Activated CD4-positive, alpha-beta T cell treated with anti-CD3 and anti-CD28 coated beads, Interleukin-2, amount 10 ng/mL, durations not matched to agents 7 days and 5 days (primary cell): Measurements from ENCODE around the gene FHL5. TPM values are rescaled to one million over a fixed set of nuclear protein-coding genes. Genes with fewer than 3 reads are reported as not detected.
"Not testable (repeated sequence)": the region's sequence is repeated elsewhere in the genome, so short reads cannot be mapped to it uniquely, and the experiment has no call there.

Source experiments
- CTCF ChIA-PET: fragments of 350-600 bp; sonication (Branson Sonifier 250); formaldehyde crosslinking; loops from one replicate; lab custom pipeline; 2021; ENCODE audit warnings: antibody characterized with exemption; lab: Charles Lee
- POLR2A ChIA-PET: fragments of 350-600 bp; sonication (Branson Sonifier 250); formaldehyde crosslinking; loops from one replicate; lab custom pipeline; 2021; ENCODE audit warnings: antibody characterized with exemption; lab: Charles Lee
- DNase-seq: peaks from one replicate; pipeline ENCODE4 v3.0.0-alpha.2; 2020
- H3K27ac Mint-ChIP-seq: one replicate; pipeline ENCODE4 v1.8.0; 2021; ENCODE audit warnings: mild to moderate bottlenecking, moderate library complexity, mixed read lengths
- H3K27me3 Mint-ChIP-seq: one replicate; pipeline ENCODE4 v1.8.0; 2021; ENCODE audit warnings: mixed read lengths
- H3K36me3 Mint-ChIP-seq: one replicate; pipeline ENCODE4 v1.8.0; 2021; ENCODE audit warnings: low read depth, mixed read lengths
- H3K4me1 Mint-ChIP-seq: one replicate; pipeline ENCODE4 v1.8.0; 2021; ENCODE audit warnings: mixed read lengths
- H3K4me3 Mint-ChIP-seq: one replicate; pipeline ENCODE4 v1.8.0; 2021; ENCODE audit warnings: mild to moderate bottlenecking, moderate library complexity, mixed read lengths
- H3K9me3 Mint-ChIP-seq: one replicate; pipeline ENCODE4 v1.8.0; 2021; ENCODE audit warnings: mixed read lengths
- total RNA-seq, 2 experiments: library from RNA; stranded (reverse); gene quantifications; one replicate each; pipeline ENCODE4 v1.2.3, GENCODE V29; 2021

The FHL5 gene
- total RNA-seq, 2 experiments from 2014 or later, result not detected

DNA sequence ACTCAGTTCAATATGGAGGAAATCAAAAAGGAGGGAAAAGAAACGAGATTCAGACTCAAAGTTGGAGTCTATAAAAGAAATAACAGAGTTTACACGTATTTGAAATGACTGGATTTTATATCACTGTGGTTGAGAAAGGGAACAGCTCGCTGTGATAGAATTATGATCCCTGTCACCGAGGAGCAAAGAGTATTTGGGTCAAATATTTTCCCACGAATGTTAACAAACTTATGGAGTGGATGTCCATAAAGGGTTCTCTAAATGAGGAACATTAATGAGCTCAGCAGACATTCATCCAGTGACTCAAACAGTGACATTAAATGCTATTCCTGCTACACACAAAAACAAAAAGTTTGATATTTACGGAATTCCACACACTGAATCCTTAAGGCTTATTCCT lies 57.9 kb downstream of the FHL5 start:
- H3K4me1 Mint-ChIP-seq, result no peaks in the 10 kb centered on the region

DNA sequence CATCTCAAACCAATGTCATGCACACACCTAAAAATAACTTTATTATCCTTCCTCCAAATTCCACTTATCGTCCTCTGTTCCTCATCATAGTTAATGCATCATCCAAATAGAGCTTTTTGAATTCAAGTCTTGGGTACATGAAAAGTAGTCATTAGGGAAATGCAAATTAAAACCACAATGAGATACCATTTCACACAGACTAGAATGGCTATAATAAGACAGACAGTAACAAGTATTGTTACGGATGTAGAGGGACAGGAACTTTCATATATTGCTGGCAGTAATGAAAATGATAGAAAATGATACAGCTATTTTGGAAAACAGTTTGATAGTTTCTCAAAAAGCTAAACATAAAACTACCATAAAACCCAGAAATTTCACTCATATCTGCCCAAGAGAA lies 59.1 kb downstream of the FHL5 start:
- H3K27ac Mint-ChIP-seq, result no peak overlapping the region
- CTCF ChIA-PET, result no interaction called here
- H3K9me3 Mint-ChIP-seq, result no peaks in the 10 kb centered on the region

More for the DNA sequence above, 57.9 kb downstream of the FHL5 start:
- no peaks in the 10 kb centered on the region for H3K36me3 Mint-ChIP-seq
- peaks cover 19% of the 10 kb centered on the region for H3K27me3 Mint-ChIP-seq
- no peaks in the 10 kb centered on the region for H3K9me3 Mint-ChIP-seq
- no peak for DNase-seq
- H3K4me3 Mint-ChIP-seq, result no peak overlapping the region
- no peak overlapping the region for H3K27ac Mint-ChIP-seq
- POLR2A ChIA-PET, result no interaction called here
- CTCF ChIA-PET, result no interaction called here

GRCh38 chr6:96624957-96625356 lies 62.0 kb downstream of the FHL5 start:
- ChIA-PET POLR2A (no interaction called here), CTCF (no interaction called here)
- H3K9me3 Mint-ChIP-seq, result no peaks in the 10 kb centered on the region
- no peaks in the 10 kb centered on the region for H3K36me3 Mint-ChIP-seq
- no peak for DNase-seq
- H3K27ac Mint-ChIP-seq, result no peak overlapping the region
- no peak overlapping the region for H3K4me3 Mint-ChIP-seq
- H3K4me1 Mint-ChIP-seq, result no peaks in the 10 kb centered on the region
- H3K27me3 Mint-ChIP-seq, result peaks cover 15% of the 10 kb centered on the region

More for the DNA sequence above, 59.1 kb downstream of the FHL5 start:
- no peak for DNase-seq
- Mint-ChIP-seq H3K36me3 (no peaks in the 10 kb centered on the region), H3K4me1 (no peaks in the 10 kb centered on the region), H3K27me3 (peaks cover 19% of the 10 kb centered on the region), H3K4me3 (no peak overlapping the region)
- POLR2A ChIA-PET, result no interaction called here

DNA sequence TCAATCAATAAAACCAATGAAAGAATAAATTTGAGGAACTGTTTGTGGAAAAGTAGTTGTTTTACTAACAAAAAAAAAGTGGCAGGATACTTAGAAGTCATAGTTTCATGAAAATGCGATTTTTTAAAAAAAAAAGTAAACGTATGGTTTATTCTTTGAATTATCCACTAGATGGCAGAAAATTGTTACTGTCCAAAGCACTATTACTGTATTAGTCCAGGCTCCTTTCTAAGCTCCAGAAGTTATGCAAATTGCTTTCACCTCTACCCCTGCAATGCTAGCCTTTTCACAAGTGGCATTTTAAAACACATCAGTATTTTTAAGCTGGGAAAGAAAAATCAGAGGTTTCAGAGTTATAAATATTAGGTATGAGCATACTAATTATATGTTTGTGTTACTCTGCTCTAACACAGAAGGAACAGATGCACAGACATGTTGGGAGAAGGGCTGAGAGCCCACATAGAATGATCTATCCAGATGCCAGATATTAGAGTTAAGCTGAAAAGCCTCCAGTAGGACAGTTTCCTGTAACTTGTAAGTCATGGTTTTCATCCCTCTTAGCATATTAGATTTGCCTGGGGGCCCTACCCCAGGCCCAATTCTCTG lies 63.9 kb downstream of the FHL5 start:
- no peaks in the 10 kb centered on the region for H3K36me3 Mint-ChIP-seq
- H3K4me1 Mint-ChIP-seq, result no peaks in the 10 kb centered on the region
- CTCF ChIA-PET, result interaction anchor here (0.5 to 1.1 kb wide), 2 partner anchors 16 to 278 kb away, joined by 3 read pairs; no protein-coding TSS in a partner anchor
- no peak overlapping the region for H3K27ac Mint-ChIP-seq
- H3K4me3 Mint-ChIP-seq, result no peak overlapping the region
- H3K27me3 Mint-ChIP-seq, result peaks cover 9% of the 10 kb centered on the region
- POLR2A ChIA-PET, result no interaction called here
- no peak for DNase-seq
- no peaks in the 10 kb centered on the region for H3K9me3 Mint-ChIP-seq

GRCh38 chr6:96631248-96631647 lies 68.3 kb downstream of the FHL5 start:
- no peaks in the 10 kb centered on the region for H3K9me3 Mint-ChIP-seq
- ChIA-PET POLR2A (no interaction called here), CTCF (no interaction called here)
- H3K4me3 Mint-ChIP-seq, result no peak overlapping the region
- H3K4me1 Mint-ChIP-seq, result no peaks in the 10 kb centered on the region
- H3K27ac Mint-ChIP-seq, result no peak overlapping the region
- DNase-seq, result no peak
- H3K27me3 Mint-ChIP-seq, result peaks cover 12% of the 10 kb centered on the region
- H3K36me3 Mint-ChIP-seq, result no peaks in the 10 kb centered on the region

DNA sequence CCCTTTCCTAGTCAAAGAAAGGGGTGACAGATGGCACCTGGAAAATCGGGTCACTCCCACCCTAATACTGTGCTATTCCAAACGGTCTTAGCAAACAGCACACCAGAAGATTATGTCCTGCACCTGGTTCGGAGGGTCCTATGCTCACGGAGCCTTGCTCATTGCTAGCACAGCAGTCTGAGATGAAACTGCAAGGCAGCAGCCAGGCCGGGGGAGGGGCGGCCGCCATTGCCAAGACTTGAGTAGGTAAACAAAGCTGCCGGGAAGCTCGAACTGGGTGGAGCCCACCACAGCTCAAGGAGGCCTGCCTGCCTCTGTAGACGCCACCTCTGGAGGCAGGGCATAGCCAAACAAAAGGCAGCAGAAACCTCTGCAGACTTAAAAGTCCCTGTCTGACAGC lies 75.1 kb downstream of the FHL5 start:
- H3K4me1 Mint-ChIP-seq, H3K4me3 Mint-ChIP-seq, H3K36me3 Mint-ChIP-seq, CTCF ChIA-PET, H3K9me3 Mint-ChIP-seq, H3K27ac Mint-ChIP-seq, DNase-seq, POLR2A ChIA-PET: not testable (repeated sequence)
- H3K27me3 Mint-ChIP-seq, result peaks cover 19% of the 10 kb centered on the region

GRCh38 chr6:96645106-96645505 lies 82.2 kb downstream of the FHL5 start:
- Mint-ChIP-seq H3K27ac (no peak overlapping the region), H3K4me1 (no peaks in the 10 kb centered on the region), H3K27me3 (peaks cover 17% of the 10 kb centered on the region), H3K9me3 (no peaks in the 10 kb centered on the region), H3K36me3 (no peaks in the 10 kb centered on the region), H3K4me3 (no peak overlapping the region)
- DNase-seq, result no peak
- ChIA-PET CTCF (no interaction called here), POLR2A (no interaction called here)

- H3K27me3 Mint-ChIP-seq, result peaks cover 22% of the 10 kb centered on the region
- no peaks in the 10 kb centered on the region for H3K9me3 Mint-ChIP-seq
- ChIA-PET CTCF (no interaction called here), POLR2A (no interaction called here)
- peaks cover 3% of the 10 kb centered on the region for H3K4me1 Mint-ChIP-seq
- no peak overlapping the region for H3K27ac Mint-ChIP-seq
- no peak overlapping the region for H3K4me3 Mint-ChIP-seq
- no peak for DNase-seq
- no peaks in the 10 kb centered on the region for H3K36me3 Mint-ChIP-seq
Measured at GRCh38 chr6:96649926-96650325, 87.0 kb downstream of the FHL5 start.

- Mint-ChIP-seq H3K27me3 (peaks cover 10% of the 10 kb centered on the region), H3K4me3 (no peak overlapping the region), H3K9me3 (no peaks in the 10 kb centered on the region), H3K4me1 (peaks cover 3% of the 10 kb centered on the region), H3K27ac (no peak overlapping the region), H3K36me3 (no peaks in the 10 kb centered on the region)
- CTCF ChIA-PET, result interaction anchor here (1.2 kb wide), 1 partner anchor 22 kb away, joined by 3 read pairs; no protein-coding TSS in a partner anchor
- POLR2A ChIA-PET, result no interaction called here
- no peak for DNase-seq
Measured at GRCh38 chr6:96651816-96652215, 88.9 kb downstream of the FHL5 start.

GRCh38 chr6:96652552-96652951 lies 89.6 kb downstream of the FHL5 start:
- POLR2A ChIA-PET, result no interaction called here
- H3K4me3 Mint-ChIP-seq, result no peak overlapping the region
- H3K36me3 Mint-ChIP-seq, result no peaks in the 10 kb centered on the region
- DNase-seq, result no peak
- peaks cover 3% of the 10 kb centered on the region for H3K4me1 Mint-ChIP-seq
- peaks cover 5% of the 10 kb centered on the region for H3K27me3 Mint-ChIP-seq
- CTCF ChIA-PET, result no interaction called here
- no peaks in the 10 kb centered on the region for H3K9me3 Mint-ChIP-seq
- no peak overlapping the region for H3K27ac Mint-ChIP-seq

GRCh38 chr6:96653181-96653580 lies 90.3 kb downstream of the FHL5 start:
- DNase-seq, result no peak
- H3K4me1 Mint-ChIP-seq, result peaks cover 3% of the 10 kb centered on the region
- H3K36me3 Mint-ChIP-seq, result no peaks in the 10 kb centered on the region
- H3K9me3 Mint-ChIP-seq, result no peaks in the 10 kb centered on the region
- ChIA-PET POLR2A (no interaction called here), CTCF (no interaction called here)
- H3K27ac Mint-ChIP-seq, result no peak overlapping the region
- no peak overlapping the region for H3K4me3 Mint-ChIP-seq
- peaks cover 5% of the 10 kb centered on the region for H3K27me3 Mint-ChIP-seq

- DNase-seq, result no peak
- Mint-ChIP-seq H3K36me3 (no peaks in the 10 kb centered on the region), H3K27me3 (peaks cover 18% of the 10 kb centered on the region), H3K27ac (no peak overlapping the region), H3K4me1 (peaks cover 3% of the 10 kb centered on the region), H3K9me3 (no peaks in the 10 kb centered on the region), H3K4me3 (no peak overlapping the region)
- POLR2A ChIA-PET, result no interaction called here
- CTCF ChIA-PET, result no interaction called here
Measured at GRCh38 chr6:96656567-96656966, 93.6 kb downstream of the FHL5 start.

- CTCF ChIA-PET, result interaction anchor here (0.9 kb wide), 1 partner anchor 11 kb away, joined by 3 read pairs; no protein-coding TSS in a partner anchor
- POLR2A ChIA-PET, result no interaction called here
- no peaks in the 10 kb centered on the region for H3K4me1 Mint-ChIP-seq
- peaks cover 18% of the 10 kb centered on the region for H3K27me3 Mint-ChIP-seq
- H3K27ac Mint-ChIP-seq, result no peak overlapping the region
- no peaks in the 10 kb centered on the region for H3K9me3 Mint-ChIP-seq
- H3K4me3 Mint-ChIP-seq, result no peak overlapping the region
- H3K36me3 Mint-ChIP-seq, result no peaks in the 10 kb centered on the region
- no peak for DNase-seq
Measured at GRCh38 chr6:96657344-96657743, 94.4 kb downstream of the FHL5 start.
